GM19468 (cell line): ENCODE measurements around the gene NAA20.
"Not testable (repeated sequence)": the region's sequence is repeated elsewhere in the genome, so short reads cannot be mapped to it uniquely, and the experiment has no call there.

ENCODE experiments used
- ATAC-seq: cut with Tn5 transposase; IDR thresholded peaks from one replicate; pipeline ENCODE4 v1.9.1; 2021; ENCODE audit warnings: mild to moderate bottlenecking, moderate library complexity, moderate number of reproducible peaks; ENCODE audit not compliant: unreplicated experiment; ENCODE audit errors: extremely low read depth

NAA20 gene

DNA sequence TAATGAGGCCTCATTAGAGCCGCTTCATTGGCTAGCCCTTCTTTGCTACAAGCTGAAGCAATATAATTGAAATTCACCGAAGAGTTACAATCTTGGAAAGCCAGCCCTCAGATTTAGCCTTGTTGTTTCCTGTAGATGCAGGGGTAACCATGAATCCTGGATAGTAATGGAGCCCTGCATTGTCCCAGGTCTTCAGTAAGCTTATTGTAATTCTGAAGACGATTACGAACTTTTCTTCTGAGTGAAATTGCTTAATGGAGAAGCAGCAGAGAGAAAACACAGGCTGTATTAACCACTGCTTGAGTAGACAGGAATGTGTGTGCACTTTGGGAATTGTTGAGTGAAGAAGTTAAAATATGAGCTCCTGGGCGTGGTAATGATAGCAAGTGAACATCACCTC is 26.3 kb upstream of the NAA20 start:
- ATAC-seq: no peak

GRCh38 chr20:19991308-19991707 is 25.9 kb upstream of the NAA20 start:
- no peak for ATAC-seq

DNA sequence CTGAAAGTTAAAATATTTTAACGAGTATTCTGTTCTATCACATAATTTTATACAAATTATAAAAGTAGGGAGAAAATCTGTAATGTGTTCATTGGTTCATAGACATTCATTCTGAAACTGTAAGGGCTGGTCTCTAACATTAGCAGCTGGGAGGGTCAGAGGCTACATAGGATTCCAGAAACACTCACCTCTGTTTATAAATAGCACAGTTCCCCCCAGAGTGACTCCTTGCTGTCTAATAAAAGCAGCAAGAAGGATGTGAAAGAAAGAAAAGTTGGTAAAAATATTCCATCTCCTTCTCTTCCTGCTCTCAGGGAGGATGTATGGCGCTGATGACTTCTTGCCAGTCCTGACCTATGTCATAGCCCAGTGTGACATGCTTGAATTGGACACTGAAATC is 25.3 kb upstream of the NAA20 start:
- ATAC-seq: no peak

DNA sequence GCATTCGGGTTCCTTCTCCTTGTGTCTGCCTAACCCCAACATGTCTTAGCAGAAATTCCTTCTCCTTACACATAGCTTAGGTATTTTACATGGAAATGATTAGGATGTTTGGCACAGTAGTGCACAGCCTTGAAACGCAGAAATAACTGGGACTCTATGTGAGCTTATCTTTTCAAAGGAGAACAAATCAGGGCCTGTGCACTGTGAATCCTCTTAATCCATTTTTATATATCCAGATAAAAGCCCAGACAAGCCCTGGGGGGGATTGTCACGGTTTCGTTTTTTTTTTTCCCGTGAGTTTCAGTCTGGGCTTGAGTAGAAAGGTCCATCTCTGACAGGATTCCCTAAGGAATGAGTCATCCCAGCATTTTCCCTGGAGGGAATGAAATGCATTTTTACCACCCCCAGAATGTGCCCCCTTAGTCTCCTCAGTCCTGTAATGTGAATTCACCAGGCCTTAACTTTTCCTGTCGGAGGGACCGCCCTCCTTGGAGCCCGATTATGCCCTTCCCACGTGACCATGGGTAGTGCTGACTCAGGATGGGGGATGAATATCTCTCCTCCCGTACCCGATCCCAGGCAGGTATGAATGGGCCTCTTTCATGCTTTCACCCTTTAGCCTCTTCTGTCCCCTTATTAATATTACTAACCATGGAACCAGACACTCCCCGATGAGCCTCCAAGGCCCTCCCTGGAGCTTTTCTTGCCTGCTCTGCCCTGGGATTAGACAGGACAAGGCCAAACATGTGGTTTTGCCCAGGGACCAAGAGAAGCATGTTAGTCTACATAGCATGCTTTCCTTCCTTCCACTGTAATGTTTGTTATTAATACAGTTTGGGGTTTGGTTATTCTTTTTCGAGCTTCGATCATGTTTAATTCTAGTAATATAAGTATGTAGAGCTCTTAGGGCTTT is 23.9 kb upstream of the NAA20 start:
- no peak for ATAC-seq

- ATAC-seq: no peak
These were observed 23.0 kb upstream of the NAA20 start for GRCh38 chr20:19993958-19994669.

- no peak for ATAC-seq
These were observed 21.8 kb upstream of the NAA20 start for GRCh38 chr20:19995220-19995863.

DNA sequence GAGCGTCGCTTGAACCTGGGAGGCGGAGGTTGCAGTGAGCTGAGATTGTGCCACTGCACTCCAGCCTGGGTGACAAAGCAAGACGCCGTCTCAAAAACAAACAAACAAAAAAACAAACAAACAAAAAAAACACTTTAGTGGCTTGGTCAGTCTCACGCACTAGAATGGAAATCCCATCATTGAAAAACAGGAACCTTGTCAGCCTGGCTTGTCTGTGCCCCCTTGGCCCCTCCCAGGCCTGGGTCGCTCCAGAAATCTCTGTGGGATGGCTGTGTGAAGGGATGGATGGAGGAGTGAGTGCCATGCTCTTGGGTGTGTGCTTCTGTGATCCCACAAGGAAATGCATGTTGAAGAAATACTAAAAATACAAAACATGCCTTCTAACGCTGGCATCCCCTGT is 20.9 kb upstream of the NAA20 start:
- ATAC-seq: no peak

DNA sequence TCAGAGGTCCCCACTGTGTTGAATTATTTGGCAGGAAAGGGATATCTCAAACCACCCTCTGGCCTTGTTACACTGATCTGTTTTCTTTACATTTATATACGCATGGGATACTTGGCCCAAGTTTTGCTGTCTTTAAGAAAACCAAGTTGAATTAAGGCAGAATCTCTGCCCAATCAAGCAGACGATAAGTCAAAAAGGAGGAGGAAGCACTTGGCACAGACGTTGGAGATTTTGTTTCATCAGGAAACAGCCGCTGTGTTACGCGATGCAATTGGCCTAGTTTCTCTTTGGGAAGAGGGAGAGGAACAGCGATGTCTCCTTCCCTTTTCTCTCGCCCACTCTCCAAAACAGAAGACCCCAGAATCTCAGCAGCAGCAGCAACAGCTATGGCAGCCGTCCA is 20.2 kb upstream of the NAA20 start:
- ATAC-seq: no peak

DNA sequence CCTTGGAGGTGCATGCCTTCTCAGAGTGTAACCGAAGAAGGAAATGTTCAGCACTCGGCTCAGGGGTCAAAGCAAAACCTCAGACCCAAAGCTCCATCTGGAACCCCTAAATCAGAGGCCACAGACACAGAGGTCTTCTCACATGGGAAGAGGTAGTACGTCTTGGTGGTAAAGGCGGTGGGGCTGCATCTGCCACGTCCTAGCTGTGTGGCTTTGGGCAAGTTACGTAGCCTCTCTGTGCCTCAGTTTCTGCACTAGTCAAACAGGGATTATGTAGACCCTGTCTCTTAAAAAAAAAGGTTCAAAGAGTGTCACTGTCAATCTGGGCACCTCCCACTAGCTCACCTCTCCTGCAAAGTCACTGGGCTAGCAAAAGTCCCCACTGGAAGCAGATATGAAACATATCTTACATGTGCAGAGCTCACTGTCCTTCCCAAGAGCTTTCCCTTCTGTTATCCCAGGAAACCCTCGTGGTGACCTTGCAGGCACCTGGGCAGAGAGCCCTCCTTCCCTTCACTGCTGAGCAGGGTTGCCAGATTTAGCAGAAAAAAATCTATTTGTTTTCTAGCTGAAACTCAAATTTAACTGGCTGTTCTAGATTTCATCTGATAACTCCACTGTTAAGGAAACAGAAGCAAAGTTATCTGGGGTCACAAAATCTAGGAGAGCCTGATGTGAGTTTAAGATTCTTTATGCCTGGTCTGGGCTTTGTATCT is 18.0 kb upstream of the NAA20 start:
- ATAC-seq: no peak

DNA sequence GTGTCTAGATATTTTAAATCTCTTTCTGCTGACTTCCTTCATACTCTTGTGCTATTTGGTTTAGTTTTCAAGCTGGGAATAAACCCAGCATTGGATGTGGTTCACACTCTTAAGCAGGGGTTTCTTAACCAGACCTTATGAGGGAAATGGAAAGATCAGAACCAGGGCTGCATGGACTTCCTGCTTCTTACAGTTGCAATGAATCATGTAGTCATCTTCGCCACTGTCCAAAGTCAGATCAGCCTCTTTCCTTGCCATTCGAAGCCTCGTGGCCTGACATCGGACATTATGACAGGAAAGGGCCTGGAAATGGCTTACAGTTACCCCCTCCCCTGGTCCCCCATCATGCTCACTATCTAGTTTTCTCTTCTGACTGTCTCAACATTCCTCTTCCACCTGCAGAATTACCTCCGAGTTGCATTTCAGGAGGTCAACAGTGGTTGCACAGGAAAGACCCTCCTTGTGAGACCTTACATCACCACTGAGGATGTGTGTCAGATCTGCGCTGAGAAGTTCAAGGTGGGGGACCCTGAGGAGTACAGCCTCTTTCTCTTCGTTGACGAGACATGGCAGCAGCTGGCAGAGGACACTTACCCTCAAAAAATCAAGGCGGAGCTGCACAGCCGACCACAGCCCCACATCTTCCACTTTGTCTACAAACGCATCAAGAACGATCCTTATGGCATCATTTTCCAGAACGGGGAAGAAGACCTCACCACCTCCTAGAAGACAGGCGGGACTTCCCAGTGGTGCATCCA is 16.8 kb upstream of the NAA20 start:
- no peak for ATAC-seq

DNA sequence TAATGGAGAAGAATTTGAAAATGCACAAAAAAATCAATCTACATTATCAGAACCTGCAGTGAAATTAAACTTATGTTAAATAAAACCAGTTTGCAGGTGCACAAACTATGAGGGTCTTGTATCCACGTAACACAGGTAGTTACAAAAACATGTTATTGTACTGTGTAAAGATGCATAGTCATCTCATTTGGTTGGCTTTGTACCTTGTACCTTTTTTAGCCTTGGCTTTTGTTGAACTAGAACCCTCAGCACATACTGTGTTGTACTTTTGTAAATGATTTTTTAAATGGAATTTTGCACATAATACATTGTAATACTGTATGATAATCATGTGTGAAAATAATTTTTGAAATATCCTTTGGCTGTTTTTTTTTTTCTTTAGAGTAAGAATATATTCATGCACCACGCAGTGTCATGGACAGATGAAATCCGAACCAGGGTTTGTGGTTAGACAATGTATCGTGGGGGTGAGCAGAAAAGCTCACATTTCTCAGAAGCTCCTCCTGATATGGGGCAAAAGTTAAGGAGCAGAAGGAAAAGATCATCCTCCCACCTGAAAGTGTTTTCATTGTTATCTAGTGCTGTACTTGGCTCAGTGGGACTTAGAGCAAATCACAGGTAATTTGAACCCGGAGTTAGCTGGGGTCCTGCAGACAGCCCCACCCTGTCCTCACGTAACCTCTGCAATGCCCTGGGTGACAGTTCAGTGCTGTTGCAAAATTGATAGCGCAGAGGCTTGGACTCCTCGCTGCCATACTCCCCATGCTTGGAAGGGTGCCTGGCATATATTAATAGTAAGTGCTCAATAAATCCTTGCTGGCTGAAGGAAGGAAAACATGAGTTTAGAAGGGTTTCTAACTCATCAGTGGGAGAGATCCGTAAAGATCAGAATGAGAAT is 14.8 kb upstream of the NAA20 start:
- no peak for ATAC-seq

GRCh38 chr20:20003031-20003954 is 13.9 kb upstream of the NAA20 start:
- ATAC-seq: no peak

GRCh38 chr20:20003955-20004322 is 13.2 kb upstream of the NAA20 start:
- ATAC-seq: not testable (repeated sequence)

- no peak for ATAC-seq
These were observed 11.8 kb upstream of the NAA20 start for GRCh38 chr20:20005342-20005741.

GRCh38 chr20:20009784-20010253 is 7.3 kb upstream of the NAA20 start:
- no peak for ATAC-seq

GRCh38 chr20:20010639-20011500 is 6.3 kb upstream of the NAA20 start:
- no peak for ATAC-seq

GRCh38 chr20:20012541-20012940 is 4.6 kb upstream of the NAA20 start:
- no peak for ATAC-seq
